ENCODE data around the gene BOK.
"Not testable (repeated sequence)": the region's sequence is repeated elsewhere in the genome, so short reads cannot be mapped to it uniquely, and the experiment has no call there.

The BOK gene

DNA sequence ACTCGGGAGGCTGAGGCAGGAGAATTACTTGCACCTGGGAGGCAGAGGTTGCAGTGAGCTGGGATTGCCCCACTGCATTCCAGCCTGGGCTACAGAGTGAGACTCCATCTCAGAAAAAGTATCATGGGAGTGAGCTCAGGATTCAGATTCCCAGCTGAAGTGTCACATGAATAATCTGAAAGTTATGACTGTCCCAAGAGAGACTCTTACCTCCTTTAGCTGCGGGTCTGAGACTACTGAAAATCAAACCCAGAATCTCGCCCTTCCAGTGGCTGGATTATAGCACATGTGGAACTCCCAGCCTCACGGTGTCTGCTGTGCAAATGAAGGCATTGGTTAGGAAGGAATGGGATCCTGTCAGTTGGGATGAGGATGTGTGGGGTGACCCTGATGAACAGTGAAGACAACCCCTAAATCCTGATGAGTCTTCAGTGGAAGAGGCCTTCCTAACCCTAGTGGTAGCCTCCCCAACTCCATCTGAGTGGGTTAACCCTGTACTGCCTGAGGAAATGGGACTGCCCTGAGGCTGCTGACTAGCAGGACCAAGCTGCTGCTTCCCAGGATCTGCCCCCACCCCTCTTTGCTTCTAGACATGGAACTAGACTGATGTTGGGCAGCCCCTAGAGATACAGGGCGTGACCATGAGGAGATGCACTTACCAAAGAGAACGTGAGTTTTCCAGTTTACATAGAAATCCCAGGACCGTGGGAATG, 16.5 kb downstream of the BOK start:
- DNase-seq = no peak

DNA sequence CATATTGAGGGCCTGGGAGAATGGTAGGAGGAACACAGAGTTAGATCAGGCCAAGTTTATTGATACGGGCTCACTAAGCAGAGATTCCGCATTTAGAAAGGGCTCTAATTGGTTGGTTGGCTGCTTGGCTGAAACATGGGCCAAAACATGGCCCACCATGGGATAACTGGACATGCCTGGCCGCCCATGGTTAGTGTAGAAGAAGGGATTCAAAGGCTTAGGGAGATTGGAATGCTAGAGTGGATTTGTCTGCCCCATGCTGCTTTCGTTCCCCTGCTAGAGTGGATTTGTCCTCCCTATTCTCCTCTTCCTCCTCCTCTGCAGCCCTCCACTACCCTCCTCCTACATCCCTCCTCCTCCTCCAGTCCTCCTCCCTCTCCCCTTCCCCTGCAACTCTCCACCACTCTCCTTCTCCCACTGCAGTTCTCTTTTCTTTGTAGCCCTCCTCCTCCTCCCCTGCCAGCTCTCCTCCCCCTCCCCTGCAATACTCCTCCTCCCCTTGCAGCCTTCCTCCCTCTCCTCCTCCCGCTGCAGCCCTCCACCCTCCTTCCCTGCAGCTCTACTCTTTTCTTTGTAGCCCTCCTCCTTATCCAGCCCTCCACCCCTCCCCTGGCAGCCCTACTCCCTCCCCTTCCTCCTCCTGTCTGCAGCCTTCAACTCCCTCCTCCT, 17.2 kb downstream of the BOK start:
- DNase-seq = no peak

DNA sequence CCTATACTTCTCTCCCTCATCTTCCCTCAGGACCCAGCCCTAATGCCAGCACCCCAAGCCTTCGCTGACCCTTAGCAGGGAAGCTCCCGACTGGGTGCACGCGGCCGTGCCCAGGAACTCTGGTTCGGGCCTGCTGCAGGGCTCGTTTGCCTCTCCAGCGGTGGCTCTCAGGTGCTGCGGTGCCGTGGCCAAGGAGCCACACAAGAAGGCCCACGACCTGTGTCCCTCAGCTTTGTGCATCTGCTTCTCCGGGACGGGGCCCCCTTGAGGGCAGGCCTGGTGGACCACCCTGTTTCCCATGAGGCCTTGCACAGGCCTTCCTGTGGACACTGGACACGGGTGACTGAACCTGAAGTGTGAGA, 17.7 kb downstream of the BOK start:
- no peak for DNase-seq

DNA sequence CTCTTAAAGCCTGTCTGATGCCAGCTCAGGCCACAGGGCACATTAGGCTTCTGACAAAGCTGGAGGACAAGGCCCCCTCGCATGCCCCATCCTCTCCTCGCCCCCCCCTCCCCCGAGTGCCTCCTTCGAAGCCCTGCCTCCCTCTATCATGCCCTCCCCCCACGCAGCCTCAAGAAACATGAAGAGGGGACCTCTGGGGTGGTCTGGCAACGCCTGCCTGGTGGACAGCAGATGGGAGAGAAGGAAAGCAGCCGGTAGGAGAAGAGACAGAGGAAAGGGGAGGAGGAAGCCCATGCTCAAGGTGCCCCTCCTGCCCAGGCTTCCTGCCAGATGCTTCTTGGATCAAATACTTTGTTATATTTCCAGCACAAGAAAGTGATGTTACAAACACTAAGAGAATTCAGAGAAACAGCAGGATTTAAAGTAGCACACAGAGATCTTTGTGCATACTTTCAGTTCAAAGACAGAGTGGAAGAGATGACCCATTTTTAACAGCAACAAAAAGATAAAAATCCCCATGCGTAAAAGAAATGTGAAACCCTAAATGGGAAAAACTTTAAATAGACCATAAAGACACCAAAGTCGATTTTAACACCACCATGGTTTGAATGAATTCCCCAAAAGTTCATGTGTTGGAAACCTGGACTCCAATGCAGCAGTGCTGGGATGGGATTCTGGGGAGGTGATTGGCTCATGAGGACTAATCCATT, 19.0 kb downstream of the BOK start:
- no peak for DNase-seq

DNA sequence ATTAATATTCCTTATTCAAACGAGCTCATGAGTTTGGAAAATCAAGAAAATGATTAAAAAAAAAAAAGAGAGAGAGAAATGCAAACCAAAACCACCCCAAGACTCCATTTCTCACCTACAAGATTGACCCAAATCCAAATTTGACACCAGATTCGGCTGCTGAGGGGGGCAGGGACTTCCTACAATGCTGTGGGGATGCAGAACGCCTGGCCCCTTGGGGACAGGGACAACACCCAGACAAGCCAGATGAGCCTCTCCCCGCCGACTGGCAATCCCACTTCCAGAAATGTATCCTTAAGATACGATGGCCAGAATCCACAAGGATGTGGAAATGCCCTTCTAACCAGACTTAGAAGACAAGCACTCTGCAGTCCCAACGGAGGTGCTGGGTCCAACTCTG, 20.7 kb downstream of the BOK start:
- no peak for DNase-seq

DNA sequence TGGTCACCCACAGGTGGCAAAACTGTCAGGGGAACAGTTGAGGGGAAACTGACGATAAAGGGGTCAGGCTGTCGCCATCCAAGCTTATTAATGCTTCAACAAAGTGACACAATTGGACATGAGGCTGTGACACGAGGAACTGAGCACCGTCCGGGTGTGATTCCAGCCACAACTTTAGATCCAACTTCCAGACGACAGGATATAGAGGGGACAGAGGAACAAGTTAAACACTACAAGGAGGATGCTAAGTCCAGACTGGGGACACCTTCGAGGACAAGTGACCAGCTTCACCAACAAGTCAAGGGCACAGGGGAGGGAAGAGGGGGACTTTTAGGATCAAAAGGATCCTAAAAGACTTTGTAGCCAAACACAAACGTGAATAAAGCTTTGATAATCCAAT, 23.8 kb downstream of the BOK start:
- no peak for DNase-seq

DNA sequence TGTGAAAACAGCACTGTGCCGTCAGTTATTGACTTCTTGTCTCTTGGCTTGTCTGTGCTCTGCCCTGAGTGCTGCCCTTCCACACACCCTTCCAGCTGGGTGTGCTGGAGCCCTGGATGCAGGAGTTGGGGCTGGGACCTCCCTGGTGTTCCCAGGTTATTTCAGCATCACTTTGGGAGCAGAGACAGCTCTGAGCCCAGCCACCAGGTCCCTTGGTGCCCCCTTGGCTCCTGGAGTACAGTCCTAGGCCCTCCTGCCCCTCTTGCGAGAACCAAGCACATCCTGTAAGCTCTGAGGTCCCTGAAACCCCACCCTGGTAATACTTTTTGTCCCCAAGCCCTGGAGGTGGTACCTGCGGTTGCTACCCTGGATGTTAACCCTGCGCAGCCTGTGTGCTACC, 24.3 kb downstream of the BOK start:
- no peak for DNase-seq

DNA sequence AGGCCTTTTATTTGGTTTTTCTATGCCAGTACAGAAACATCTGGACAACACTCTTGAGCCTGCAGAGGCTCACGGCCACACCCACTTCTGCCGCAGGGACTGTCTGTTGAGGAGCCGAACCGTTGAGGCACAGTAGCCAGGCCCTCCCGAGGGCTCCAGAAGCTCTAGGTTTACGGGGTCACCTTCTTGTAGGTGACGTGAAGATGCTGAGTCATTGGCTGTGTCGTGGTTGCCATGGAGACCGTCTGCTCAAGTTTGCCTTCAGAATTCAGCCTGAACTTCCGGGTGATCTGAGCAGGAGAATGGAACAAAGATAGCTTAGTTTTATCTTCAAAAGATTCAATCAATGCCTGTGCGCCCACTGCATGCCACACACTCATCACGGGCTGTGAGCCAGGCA, 25.9 kb downstream of the BOK start:
- DNase-seq = no peak

DNA sequence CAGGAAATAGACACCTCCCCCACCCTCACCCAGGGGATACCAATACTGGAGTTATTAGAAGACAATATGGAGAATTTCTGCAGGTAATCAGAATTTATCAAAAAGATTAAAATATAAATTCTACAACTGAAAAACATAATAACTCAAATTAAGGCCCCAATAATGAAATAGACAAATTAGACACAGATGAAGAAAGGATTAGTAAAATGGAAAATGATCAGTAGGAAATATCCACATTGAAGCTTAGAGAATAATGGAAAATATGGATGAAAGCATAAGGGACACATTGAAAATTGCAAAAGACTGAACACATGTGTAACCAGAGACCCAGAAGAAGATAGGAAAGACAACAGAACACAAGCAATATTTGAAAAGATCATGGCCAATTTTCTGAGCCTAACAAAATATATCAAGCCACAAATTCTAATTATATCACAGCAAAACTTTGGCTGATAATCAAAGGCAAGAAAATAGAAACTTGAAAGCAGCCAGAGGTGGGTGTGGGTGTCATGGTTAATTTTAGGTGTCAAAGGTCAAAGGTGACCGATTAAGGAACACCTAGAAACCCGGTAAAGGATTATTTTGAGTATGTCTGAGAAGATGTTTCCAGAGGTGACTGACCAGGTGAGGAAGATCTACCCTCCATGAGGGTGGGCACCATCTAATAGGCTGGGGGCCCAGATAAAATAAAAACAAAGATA, 28.2 kb downstream of the BOK start:
- no peak for DNase-seq

DNA sequence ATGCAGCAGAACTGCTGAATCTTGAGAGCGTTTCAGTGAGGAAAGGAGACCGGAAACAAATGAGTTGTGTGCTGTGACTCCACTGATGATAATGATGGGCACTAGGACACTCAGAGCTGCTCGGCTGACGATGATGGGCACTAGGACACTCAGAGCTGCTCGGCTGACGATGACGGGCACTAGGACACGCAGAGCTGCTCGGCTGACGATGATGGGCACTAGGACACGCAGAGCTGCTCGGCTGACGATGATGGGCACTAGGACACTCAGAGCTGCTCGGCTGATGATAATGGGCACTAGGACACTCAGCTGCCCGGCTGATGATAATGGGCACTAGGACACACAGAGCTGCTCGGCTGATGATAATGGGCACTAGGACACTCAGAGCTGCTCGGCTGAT, 31.3 kb downstream of the BOK start:
- not testable (repeated sequence) for DNase-seq

DNA sequence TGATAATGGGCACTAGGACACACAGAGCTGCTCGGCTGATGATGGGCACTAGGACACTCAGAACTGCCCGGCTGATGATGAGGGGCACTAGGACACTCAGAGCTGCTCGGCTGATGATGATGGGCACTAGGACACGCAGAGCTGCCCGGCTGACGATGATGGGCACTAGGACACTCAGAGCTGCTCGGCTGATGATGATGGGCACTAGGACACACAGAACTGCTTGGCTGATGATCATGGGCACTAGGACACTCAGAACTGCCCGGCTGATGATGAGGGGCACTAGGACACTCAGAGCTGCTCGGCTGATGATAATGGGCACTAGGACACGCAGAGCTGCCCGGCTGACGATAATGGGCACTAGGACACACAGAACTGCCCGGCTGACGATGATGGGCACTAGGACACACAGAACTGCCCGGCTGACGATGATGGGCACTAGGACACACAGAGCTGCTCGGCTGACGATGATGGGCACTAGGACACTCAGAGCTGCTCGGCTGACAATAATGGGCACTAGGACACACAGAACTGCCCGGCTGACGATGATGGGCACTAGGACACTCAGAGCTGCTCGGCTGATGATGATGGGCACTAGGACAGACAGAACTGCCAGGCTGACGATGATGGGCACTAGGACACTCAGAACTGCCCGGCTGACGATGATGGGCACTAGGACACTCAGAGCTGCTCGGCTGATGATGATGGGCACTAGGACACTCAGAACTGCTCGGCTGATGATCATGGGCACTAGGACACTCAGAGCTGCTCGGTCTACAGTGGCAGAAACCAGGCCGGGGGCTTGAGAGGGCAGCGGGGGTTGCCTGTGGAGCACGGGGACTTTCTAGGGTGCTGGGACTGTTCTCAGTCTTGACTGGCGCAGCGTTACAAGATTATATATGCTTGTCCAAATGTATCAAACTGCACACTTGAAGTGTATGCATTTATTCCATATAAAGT, 32.2 kb downstream of the BOK start:
- DNase-seq = not testable (repeated sequence)

DNA sequence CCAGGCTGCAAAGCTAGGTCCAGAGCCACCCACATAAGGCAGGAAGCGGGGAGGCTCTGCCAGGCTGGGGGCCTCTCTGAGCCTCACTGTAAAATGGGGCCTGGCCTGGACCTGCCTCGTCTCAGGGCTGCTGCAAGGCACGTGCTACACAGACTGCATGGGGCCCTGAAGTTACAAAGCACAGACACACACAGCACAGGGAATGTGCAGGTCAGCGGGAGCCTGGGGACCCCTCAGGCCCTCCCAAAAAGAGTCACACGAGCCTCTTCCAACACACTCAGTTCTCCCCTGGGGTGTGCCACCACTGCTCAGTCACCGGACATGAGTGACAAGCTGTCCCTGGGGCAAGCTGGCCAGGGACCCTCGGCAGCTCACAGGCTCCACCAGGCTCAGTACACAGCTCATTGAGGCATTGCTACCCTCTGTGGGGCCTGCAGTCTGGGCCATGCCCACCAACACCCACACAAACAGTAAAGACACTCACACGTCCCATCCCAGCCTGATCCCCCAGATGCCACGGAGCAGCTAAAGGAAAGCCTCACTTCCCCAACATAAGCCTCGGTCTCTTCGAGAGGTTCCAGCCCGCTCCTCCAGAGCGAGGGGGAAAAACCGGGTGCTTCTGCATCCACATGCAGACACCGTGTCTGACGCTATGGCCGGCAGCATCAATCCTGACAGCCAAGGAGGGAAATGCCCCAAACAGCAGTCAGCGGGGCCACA, 33.7 kb downstream of the BOK start:
- DNase-seq = no peak

DNA sequence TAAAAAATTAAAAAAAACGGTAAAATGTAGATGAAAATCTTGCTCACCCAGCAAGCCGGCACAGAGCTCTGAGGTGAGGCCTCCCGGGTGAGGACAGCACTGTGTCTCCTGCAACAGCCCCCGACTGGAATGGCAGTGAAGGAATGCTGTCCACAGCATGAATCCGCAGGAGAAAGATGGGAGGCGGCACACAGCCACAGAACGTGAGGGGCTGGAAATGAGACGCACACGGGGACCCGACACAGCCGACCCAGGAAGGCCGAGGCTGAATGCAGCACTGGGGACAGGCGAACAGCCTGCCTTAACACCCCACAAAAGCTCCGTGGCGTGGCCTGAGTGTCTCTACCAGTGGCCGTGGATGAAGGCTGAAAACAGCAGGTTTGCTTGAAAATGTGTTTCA, 34.7 kb downstream of the BOK start:
- no peak for DNase-seq

DNA sequence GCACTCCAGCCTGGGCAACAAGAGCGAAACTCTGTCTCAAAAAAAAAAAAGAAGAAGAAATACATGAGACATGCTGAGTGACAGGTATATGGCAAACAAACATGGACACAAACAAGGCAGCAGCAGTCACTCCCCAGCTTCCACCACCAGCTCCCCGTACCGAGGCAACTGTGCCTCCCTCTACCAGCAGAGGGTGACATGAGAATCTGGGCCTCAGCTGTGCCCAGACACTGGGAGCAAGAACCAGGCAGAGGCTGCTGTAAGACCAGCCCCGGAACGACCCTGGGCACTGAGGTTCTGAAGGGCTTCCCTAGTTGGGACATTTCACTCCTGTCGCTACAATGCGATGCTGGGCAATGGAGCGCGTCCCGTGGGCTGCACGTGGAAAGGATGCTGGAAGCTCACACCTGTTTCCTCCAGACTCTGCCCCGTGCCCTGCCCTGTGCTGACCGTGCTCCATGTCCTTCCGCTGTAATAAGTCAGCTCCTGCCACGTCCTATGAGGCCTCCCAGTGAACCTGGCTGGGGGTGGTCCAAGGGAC, 37.1 kb downstream of the BOK start:
- no peak for DNase-seq

DNA sequence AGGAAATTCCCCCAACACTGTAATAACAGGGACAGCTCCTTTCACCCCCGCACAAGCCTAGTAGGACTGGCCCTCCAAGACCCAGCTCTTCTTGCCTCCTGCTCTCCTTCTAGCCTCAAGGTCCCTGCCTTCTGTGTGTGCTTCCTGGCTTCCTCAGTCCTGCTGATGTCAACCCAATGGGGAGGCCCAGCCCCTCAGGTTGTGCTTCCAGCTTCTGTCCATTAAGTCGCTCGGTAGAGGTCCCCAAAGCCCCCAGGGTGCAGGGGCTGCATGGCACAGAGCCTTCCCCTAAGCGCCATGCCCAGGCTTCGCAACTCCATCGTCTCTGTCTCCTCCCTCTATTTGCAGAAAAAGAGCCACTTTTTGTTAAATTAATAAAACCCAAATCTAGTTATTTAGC, 39.0 kb downstream of the BOK start:
- DNase-seq = no peak

DNA sequence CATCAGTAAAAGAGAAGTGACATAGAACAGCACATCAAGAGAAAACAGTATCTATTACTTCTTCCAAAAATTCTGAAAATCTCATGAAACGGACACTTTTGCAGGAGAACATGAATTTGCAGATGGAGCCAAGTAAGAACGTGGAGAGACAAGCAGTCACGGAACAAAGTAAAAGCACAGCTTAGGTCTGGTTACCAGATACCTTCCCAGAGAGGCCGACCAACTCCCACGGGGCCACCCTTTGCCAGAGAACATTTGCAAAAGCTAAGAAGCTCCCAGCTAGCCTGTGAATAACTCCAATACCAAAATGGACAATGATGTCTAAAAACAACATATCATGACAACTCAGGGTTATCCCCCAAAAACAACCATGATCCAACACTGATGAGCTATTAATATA, 39.5 kb downstream of the BOK start:
- DNase-seq = no peak

DNA sequence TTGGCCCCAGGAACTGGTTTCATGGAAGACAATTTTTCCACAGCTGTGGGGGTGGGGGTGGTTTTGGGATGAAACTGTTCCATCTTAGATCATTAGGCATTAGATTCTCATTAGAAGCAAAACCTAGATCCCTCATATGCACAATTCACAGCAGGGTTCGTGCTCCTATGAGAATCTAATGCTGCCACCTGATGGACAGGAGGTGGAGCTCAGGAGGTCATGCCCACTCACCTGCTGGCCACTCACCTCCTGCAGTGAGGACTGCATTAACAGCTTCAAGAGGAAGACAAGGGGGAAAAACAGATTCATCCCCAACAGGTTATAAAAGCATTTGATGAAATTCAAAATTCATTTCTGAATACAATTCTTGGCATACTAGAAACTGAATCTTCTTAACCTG, 39.9 kb downstream of the BOK start:
- DNase-seq = no peak

DNA sequence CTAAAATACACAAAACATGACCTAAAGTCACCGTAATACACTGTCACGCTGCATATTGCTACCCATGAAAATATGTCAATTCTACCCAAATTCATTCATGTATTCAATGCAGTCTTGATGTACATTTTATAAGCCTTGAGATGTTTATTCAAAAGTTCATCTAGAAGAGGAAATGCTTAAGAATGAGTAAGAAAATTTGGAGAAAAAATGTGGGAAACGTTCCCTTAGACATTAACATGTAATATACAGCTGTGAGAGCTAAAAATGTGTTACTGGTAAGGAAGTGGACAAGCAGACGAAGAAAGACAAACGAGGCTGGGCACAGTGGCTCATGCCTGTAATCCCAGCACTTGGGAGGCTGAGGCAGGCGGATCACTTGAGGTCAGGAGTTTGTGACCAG, 41.1 kb downstream of the BOK start:
- DNase-seq = no peak

DNA sequence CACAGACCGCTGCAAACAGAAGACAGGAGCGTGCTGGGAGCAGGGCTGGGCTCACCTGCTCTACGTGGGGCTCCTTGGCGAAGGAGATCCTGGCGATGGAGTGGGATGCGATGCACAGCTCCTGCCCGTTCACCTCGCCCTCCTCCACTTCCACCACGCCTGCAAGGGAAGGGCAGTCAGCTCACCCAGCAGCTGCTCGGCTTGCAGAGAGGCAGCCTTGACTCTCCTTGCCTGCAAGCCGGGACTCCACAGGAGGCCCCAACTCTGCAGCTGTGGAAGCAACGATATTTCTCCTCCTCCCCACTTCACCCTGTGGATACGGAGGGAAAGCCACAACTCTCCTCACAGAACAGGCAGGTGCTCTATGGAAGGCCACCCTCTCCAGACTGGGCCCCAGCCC, 43.3 kb downstream of the BOK start:
- no peak for DNase-seq

DNA sequence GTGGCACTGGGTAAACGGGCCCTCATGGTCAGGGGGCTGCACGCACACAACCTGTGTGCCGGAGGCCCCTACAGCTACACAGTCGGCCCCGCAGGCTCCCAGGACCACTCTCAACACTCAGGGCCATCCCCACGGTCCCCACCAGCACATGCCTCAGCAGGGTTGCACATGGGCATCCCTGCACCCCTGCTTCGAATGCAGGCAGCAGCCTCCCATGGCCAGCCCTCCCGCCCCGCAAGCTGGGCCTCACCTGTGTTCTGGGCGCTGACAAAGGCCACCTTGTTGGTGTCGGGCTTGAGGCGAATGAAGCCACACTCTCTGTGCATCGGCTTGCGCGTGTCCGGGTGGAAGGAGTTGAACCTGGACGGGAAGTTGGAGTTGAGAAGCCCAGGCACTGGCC, 44.2 kb downstream of the BOK start:
- DNase-seq = no peak

DNA sequence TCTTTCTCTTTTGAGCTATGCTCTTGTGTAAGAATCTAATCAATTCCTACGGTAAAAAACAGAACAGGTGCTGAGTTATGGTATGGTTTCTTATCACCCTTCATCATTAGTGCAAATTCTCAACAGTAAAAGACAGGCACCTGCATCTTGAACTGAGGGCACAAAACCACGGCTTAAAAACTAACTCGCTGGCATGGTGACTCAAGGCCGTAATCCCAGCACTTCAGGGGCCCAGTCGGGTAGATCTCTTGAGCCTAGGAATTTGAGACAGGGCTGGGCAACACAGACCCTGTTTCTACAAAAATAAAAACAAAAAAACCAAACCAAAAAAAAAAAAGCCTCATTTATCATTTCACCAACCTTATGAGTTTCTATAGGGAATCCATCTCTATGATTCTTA, 45.1 kb downstream of the BOK start:
- no peak for DNase-seq

DNA sequence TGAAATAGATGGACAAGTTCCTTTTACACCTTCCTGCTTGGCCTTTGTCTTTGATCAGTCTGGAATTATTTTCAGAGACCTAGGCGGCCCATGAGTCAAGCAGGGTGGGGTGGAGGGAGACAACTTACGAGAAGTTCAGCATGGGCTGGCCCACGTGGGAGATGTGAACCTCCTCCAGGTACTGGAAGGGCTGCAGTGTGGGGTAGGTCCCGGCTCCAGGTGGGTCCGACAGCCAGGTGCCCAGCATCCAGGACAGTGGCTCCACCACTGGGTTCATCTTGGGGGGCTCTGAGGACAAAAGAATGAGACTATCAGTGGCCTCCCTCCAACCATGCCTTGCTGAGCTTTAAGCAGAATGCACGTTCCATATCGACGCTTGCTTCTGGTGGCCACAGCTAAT, 47.6 kb downstream of the BOK start:
- DNase-seq = no peak

All from effector CD4-positive, alpha-beta T cell (primary cell).